Fibroblast of lung (primary cell): Measurements from ENCODE around the gene AKAP7. TPM values are rescaled to one million over a fixed set of nuclear protein-coding genes. Genes with fewer than 3 reads are reported as not detected.
A peak's percentile ranks its signal among the peaks of the same experiment; 100 is the strongest.

Experiments
- DNase-seq, 2 donors: peaks; one replicate each; pipeline versions ENCODE4 v3.0.0 to v3.0.0-alpha.2; 2010; ENCODE audit warnings: low read depth in 2 of 2
- H2AFZ ChIP-seq: 2 replicates; pipeline ENCODE4 v1.5.1; 2012; ENCODE audit warnings: low read length, control low read depth, inconsistent platforms
- H3K27ac ChIP-seq: 2 replicates; pipeline ENCODE4 v1.5.1; 2011; ENCODE audit warnings: low read length, control low read depth; ENCODE audit not compliant: insufficient read depth
- H3K27me3 ChIP-seq: 2 replicates; pipeline ENCODE4 v1.5.1; 2011; ENCODE audit warnings: mild to moderate bottlenecking, low read length; ENCODE audit not compliant: control insufficient read depth, insufficient read depth
- H3K36me3 ChIP-seq: 2 replicates; pipeline ENCODE4 v1.5.1; 2011; ENCODE audit warnings: low read length; ENCODE audit not compliant: control insufficient read depth, insufficient read depth
- H3K4me1 ChIP-seq: 2 replicates; pipeline ENCODE4 v1.5.1; 2011; ENCODE audit warnings: low read length; ENCODE audit not compliant: control insufficient read depth, insufficient read depth; ENCODE audit errors: extremely low read depth
- H3K4me2 ChIP-seq: 2 replicates; pipeline ENCODE4 v1.5.1; 2011; ENCODE audit warnings: low read length, control low read depth; ENCODE audit not compliant: insufficient read depth; ENCODE audit errors: extremely low read depth
- H3K4me3 ChIP-seq, 4 experiments: fragments of 200-600 bp in 1 of 4; sonication (generic) in 1 of 4; replicated peaks in 1 of 4; 2 replicates each; pipeline ENCODE4 v1.5.1; 2011 to 2016; ENCODE audit warnings: low read length in 4 of 4, low read depth in 3 of 4, mild to moderate bottlenecking in 3 of 4, control low read depth in 2 of 4, inconsistent platforms in 1 of 4, mixed read lengths in 1 of 4; ENCODE audit not compliant: insufficient read depth in 1 of 4; ENCODE audit errors: control extremely low read depth in 1 of 4
- H3K79me2 ChIP-seq: 2 replicates; pipeline ENCODE4 v1.5.1; 2012; ENCODE audit warnings: mild to moderate bottlenecking, low read length, inconsistent platforms; ENCODE audit not compliant: control insufficient read depth, insufficient read depth
- H3K9ac ChIP-seq: 2 replicates; pipeline ENCODE4 v1.5.1; 2011; ENCODE audit warnings: mild to moderate bottlenecking, low read length, control low read depth; ENCODE audit not compliant: insufficient read depth
- H3K9me3 ChIP-seq: 2 replicates; pipeline ENCODE4 v1.5.1; 2012; ENCODE audit warnings: low read depth, low read length; ENCODE audit not compliant: control insufficient read depth, insufficient read depth
- H4K20me1 ChIP-seq: 2 replicates; pipeline ENCODE4 v1.5.1; 2011; ENCODE audit warnings: low read length; ENCODE audit not compliant: control insufficient read depth, insufficient read depth; ENCODE audit errors: extremely low read depth
- CTCF ChIP-seq, 2 donors: IDR thresholded peaks in 1 of 2; conservative IDR thresholded peaks in 1 of 2; 1 replicate in 1 of 2; 2 replicates in 1 of 2; pipeline ENCODE4 v1.5.1; 2011 to 2012; ENCODE audit warnings: low read length in 2 of 2, control low read depth in 1 of 2, inconsistent platforms in 1 of 2, low read depth in 1 of 2, mild to moderate bottlenecking in 1 of 2
- EZH2 ChIP-seq: IDR thresholded peaks from 2 replicates; pipeline ENCODE4 v1.5.1; 2012; ENCODE audit warnings: low read length, control low read depth, mild to moderate bottlenecking; ENCODE audit errors: missing control alignments
- polyA plus RNA-seq, 2 donors: library from polyadenylated mRNA; depleted of rRNA in 1 of 2; stranded (reverse) in 1 of 2; unstranded in 1 of 2; fragments of >200 nt; gene quantifications; 2 replicates each; pipeline ENCODE4 v1.2.1, GENCODE V29; 2011 to 2012; ENCODE audit warnings: missing spikeins in 1 of 2
- total RNA-seq: library from RNA; depleted of rRNA; stranded (reverse); fragments of >200 nt; gene quantifications from 2 replicates; pipeline ENCODE4 v1.2.1, GENCODE V29; 2014

Gene AKAP7
- total and polyA plus RNA-seq, 2 donors (not counting 1 experiment from before 2014, with no cell fraction given) = 3.1 to 5.8 TPM

- Histone ChIP-seq H3K4me1 (peaks cover 4% of the 10 kb centered on the region), H3K27me3 (no peaks in the 10 kb centered on the region), H4K20me1 (no peaks in the 10 kb centered on the region), H2AFZ (no peak overlapping the region), H3K4me3 (no peak overlapping the region), H3K9me3 (no peaks in the 10 kb centered on the region), H3K4me2 (no peak overlapping the region), H3K27ac (no peak overlapping the region), H3K79me2 (no peaks in the 10 kb centered on the region), H3K9ac (no peak overlapping the region), H3K36me3 (no peaks in the 10 kb centered on the region)
- no peak for DNase-seq
- TF ChIP-seq CTCF (conservative IDR thresholded peaks at IDR 0.05 in 1 of 2, IDR thresholded peaks at IDR 0.05 in 1 of 2; ENCODE audit: low read depth in 1 of 2, low read length in 2 of 2) (no peak), EZH2 (no peak)
Observed at GRCh38 chr6:131124336-131125071, 10.8 kb upstream of the AKAP7 start.

- Histone ChIP-seq H3K4me1 (peaks cover 4% of the 10 kb centered on the region), H3K4me2 (no peak overlapping the region), H3K27me3 (no peaks in the 10 kb centered on the region), H3K27ac (no peak overlapping the region), H2AFZ (no peak overlapping the region), H3K4me3 (no peak overlapping the region), H3K9ac (no peak overlapping the region), H3K79me2 (no peaks in the 10 kb centered on the region), H3K9me3 (no peaks in the 10 kb centered on the region), H4K20me1 (no peaks in the 10 kb centered on the region), H3K36me3 (no peaks in the 10 kb centered on the region)
- no peak for TF ChIP-seq CTCF (conservative IDR thresholded peaks at IDR 0.05 in 1 of 2, IDR thresholded peaks at IDR 0.05 in 1 of 2; ENCODE audit: low read depth in 1 of 2, low read length in 2 of 2)
- no peak for TF ChIP-seq EZH2
- peak in 1 of 2 donors; percentile 33 for DNase-seq
Observed at GRCh38 chr6:131125431-131125830, 9.8 kb upstream of the AKAP7 start.

DNA sequence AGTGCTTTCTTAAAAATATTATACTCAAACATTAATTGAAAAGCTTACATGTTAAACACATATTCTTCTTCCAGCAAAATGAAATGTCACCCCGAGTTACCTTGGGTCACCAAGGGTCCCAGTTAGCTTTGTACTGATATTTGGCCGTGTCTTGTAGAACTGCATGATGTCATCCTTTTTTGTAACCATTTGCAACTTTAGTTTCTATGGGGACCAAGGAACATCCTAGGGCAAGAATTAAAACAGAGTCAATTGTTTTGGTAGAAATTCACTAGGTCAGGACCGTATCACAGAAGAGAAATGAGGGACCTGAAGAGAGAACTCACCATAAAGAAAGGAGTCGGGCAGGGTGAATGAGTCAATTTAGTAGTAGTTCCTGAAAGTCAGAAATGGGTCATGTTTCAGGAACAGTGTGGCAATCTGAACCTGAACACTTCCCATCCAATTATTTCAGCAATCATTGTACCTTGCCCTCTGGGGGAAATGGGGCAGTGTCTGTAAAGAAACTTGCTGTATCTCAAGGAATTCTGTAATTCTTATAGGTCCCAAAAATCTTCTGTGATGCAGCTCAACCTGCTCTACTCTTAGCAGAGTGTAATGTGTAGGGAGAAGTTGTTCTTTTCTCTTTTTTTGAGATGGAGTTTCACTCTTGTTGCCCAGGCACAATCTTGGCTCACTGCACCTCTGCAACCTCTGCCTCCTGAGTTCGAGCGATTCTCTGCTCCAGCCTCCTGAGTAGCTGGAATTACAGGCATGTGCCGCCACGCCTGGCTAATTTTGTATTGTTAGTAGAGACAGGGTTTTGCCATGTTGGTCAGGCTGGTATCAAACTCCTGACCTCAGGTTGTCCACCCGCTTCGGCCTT, 5.3 kb upstream of the AKAP7 start:
- H3K79me2 ChIP-seq = no peaks in the 10 kb centered on the region
- no peak overlapping the region for H2AFZ ChIP-seq
- no peaks in the 10 kb centered on the region for H4K20me1 ChIP-seq
- no peaks in the 10 kb centered on the region for H3K9me3 ChIP-seq
- no peaks in the 10 kb centered on the region for H3K27me3 ChIP-seq
- peaks cover 4% of the 10 kb centered on the region for H3K4me1 ChIP-seq
- H3K4me2 ChIP-seq = no peak overlapping the region
- no peak overlapping the region for H3K9ac ChIP-seq
- no peaks in the 10 kb centered on the region for H3K36me3 ChIP-seq
- no peak for DNase-seq
- TF ChIP-seq EZH2 = no peak
- no peak for TF ChIP-seq CTCF (conservative IDR thresholded peaks at IDR 0.05 in 1 of 2, IDR thresholded peaks at IDR 0.05 in 1 of 2; ENCODE audit: low read depth in 1 of 2, low read length in 2 of 2)
- no peak overlapping the region for H3K27ac ChIP-seq
- no peak overlapping the region for H3K4me3 ChIP-seq
